GM18867 (cell line): ENCODE measurements around the gene SLC12A4.
"Not testable (repeated sequence)": the region's sequence is repeated elsewhere in the genome, so short reads cannot be mapped to it uniquely, and the experiment has no call there.

Source experiments
- ATAC-seq: cut with Tn5 transposase; IDR thresholded peaks from one replicate; pipeline ENCODE4 v1.9.1; 2021; ENCODE audit warnings: mild to moderate bottlenecking, moderate library complexity; ENCODE audit not compliant: unreplicated experiment

SLC12A4 gene

DNA sequence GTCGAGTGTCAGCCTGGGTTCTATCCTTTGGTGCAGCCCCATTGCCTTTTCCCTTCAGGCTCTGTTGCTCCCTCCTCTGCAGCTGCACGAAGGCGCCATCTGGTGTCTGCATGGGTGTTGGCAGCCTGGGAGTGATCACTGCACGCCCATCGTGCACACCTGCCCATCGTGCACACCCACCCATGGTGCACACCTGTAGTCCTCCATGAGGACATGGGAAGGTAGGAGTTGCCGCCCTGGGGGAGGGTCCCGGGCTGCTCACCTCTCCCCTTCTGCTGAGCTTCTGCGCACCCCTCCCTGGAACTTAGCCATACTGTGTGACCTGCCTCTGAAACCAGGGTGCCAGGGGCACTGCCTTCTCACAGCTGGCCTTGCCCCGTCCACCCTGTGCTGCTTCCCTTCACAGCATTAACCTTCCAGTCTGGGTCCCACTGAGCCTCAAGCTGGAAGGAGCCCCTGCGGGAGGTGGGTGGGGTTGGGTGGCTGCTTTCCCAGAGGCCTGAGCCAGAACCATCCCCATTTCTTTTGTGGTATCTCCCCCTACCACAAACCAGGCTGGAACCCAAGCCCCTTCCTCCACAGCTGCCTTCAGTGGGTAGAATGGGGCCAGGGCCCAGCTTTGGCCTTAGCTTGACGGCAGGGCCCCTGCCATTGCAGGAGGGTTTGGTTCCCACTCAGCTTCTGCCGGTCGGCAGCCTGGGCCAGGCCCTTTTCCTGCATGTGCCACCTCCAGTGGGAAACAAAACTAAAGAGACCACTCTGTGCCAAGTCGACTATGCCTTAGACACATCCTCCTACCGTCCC, 39.7 kb downstream of the SLC12A4 start:
- peak; percentile 47 for ATAC-seq

DNA sequence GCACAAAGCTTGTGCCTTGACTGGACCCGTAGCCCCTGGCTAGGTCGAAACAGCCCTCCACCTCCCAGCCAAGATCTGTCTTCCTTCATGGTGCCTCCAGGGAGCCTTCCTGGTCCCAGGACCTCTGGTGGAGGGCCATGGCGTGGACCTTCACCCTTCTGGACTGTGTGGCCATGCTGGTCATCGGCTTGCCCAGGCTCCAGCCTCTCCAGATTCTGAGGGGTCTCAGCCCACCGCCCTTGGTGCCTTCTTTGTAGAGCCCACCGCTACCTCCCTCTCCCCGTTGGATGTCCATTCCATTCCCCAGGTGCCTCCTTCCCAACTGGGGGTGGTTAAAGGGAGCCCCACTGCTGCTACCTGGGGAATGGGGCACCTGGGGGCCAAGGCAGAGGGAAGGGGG, 40.3 kb downstream of the SLC12A4 start:
- no peak for ATAC-seq

DNA sequence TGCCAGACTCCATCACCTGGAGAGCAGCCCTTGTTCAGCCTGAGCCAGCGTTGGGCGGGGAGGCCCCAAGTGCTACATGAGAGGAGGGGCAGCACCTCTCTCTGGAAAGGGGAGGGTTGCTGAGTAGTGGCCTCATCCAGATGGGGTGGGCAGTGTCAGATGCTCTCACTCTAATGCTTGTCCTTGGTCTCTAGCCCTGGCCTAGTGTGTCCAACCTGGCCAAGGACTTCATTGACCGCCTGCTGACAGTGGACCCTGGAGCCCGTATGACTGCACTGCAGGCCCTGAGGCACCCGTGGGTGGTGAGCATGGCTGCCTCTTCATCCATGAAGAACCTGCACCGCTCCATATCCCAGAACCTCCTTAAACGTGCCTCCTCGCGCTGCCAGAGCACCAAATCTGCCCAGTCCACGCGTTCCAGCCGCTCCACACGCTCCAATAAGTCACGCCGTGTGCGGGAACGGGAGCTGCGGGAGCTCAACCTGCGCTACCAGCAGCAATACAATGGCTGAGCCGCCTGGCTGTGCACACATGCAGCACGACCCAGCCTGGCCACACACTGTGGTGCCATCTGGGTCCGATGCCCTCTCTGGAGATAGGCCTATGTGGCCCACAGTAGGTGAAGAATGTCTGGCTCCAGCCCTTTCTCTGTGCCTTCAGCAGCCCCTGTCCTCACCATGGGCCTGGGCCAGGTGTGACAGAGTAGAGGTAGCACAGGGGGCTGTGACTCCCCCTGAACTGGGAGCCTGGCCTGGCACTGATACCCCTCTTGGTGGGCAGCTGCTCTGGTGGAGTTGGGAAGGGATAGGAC, 41.1 kb downstream of the SLC12A4 start:
- ATAC-seq, result no peak

DNA sequence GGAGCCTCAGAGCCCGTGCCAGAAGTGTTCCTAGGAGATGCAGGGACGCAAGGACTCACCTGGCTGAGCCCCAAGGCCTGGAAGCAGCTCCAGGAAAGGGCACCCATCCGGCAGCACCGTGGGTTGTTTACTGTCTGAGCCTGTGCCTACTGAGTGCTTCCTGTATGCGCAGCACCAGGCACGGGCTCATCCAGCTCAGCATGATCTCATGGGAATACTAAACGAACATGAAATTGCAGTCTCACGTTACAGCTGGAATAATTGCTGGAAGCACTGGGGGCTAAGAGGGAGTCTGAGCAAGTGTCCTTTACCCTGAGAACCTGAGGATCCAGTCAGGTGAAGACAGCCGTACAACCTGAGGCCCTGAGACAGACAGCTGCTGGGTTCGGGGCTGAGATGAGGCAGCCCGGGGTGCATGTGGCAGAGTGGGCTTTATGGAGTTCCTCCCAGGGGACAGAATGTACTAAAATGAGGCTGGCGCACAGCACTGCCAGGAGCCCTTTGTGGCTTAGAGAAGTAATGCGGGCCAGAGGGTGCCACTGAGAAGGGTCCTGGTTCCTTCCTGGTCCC, 42.2 kb downstream of the SLC12A4 start:
- no peak for ATAC-seq

DNA sequence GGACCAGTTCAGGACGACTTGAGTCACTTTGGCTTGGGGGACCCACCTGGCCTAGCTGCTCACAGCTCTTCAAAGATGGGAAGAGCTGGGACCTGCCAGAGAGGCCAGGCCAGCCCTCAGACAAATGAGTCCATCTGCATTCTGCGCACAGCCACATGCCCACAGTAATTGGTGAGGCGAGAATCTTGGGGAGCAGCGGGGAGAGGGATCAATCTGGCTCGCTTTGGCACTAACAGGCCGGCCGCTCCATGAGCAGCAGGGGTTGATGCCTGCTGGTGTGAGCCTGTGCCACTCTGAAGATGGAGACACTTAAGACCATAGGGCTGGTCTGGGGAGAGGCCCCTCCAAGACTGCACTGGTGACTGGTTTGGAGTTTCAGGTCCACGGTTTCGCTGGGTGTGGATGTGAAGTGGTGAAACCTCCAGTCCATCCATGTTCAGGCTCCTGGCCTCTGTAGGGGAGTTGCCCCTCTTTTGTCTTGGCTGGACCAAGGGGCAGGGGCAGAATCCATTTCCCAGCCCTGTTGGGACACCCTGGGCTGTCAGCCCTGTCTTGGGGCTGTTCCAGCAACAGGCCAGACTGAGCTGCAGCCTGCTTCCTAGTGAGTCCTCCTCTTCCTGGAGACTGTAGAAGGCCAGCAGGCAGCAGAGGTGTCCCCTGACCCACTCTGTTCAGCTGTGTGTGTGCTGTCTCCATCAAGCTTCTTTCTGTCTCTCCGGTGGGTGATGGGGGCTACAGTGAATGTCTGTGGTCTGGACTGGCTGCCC, 44.1 kb downstream of the SLC12A4 start:
- ATAC-seq, result no peak

DNA sequence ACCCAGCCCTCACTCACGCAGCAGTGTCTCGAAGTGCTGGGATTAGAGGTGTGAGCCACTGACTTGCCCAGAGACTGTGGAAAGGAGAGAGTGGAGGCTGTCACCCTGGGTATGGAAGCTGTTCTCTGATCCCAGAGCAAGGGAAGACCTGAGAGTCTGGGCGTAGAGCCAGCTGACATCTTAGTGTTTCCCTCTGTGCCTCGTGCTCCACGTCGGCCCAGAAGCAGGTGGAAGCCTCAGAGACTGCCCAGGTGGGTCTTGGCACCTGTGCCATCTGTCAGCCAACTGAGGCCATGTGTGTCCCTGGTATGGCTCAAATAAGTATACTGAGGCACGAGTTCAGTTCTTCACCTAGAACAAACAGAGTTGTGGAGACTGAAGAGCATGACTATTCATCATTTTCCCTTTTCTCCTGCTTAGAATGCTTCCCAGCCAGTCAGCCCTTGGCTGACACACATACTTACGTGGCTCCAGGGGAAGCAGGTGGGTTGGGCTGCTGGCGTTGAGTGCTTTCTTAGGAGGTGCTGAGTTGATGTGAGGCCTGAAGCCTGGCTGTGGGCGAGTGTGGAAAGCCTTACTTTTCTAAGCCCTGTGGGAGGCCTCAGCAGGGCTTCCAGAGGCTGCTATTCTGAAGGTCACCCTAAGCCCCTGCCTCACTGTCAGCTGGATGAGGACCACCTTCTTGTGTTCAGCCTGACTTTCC, 44.9 kb downstream of the SLC12A4 start:
- no peak for ATAC-seq

DNA sequence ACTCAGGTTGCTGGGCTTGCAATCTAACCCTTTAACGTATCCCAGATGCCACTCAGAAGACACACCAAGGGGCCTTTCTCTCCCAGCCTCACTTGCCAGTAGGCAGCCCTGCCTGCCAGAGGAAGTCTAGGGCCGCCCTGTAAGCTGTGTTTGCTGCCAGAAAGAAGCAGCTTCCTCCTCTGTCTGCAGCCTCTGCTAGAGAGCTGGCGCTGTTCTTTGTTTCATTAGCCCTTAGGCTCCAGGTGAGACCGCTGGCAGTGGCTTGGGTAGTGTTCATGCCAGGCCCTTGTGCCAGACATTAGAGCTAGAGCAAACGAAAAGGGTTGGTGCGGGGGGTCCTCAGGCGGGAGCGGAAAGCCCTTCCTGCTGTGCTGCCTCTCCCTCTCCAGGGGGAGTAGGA, 45.7 kb downstream of the SLC12A4 start:
- no peak for ATAC-seq

DNA sequence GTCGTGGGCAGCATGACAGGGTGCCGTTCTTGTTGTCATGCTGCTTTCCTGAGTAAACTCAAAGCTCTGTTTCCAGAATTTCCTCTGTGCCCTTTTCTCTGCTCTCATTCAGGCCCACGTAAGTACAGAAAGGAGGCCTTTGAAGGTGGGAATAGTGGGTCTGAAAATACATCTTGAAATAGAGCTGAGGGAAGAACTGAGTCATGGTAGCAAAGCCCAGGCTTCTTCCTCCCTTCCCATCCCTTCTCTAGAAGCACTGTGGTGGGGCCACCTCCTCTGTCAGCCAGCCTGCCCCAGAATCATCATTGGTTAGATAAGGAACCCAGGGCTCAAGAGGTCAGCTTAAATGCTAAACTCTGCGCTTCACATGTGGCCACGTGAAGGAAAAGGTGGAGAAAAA, 46.2 kb downstream of the SLC12A4 start:
- ATAC-seq, result no peak

DNA sequence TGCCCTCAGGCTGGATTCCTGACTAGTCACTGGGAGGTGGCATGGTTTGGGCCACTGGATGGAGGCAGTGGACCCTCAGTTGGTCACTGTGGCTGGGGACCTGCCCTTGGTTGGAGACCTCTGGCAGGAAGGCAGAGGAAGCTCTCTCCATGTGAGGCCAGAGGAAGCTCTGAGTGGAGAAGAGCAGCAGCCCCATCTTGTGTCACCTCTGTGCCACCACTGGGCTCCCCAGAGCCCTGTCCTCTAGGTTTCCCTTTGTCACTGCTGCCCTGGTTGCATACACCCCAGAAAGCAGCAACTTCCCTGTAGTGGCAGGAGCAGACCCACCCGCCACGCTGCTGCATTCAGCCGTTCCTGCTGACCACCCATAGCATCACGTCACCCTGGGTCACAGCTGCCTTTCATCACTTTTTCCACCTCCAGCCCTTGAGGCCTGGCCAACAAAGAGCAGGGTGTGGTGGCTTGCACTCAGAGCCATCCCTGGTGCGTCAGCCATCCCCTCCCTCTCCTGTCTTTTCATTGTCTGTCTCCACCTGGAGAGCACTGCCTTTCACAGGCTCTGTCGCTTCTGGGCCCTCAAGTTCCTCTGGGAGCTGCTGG, 48.7 kb downstream of the SLC12A4 start:
- no peak for ATAC-seq

DNA sequence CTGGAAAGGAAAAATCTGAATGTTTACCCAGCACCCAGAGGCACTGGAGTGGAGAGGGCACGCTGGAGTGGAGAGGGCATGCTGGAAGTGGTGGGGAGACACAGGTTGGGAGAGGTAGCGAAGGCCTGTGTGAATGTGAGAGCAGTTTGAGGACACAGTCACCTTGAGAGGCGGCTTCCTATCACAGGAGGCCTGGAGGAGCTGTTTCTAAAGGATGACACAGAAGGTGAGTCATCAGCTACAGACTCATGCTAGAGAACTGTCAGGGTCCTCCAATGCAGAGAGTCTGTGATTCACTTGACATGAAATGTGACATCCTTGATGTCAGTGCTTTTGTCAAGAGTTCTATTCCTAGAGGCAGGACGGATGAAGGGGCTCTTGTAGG, 50.6 kb downstream of the SLC12A4 start:
- ATAC-seq, result no peak

DNA sequence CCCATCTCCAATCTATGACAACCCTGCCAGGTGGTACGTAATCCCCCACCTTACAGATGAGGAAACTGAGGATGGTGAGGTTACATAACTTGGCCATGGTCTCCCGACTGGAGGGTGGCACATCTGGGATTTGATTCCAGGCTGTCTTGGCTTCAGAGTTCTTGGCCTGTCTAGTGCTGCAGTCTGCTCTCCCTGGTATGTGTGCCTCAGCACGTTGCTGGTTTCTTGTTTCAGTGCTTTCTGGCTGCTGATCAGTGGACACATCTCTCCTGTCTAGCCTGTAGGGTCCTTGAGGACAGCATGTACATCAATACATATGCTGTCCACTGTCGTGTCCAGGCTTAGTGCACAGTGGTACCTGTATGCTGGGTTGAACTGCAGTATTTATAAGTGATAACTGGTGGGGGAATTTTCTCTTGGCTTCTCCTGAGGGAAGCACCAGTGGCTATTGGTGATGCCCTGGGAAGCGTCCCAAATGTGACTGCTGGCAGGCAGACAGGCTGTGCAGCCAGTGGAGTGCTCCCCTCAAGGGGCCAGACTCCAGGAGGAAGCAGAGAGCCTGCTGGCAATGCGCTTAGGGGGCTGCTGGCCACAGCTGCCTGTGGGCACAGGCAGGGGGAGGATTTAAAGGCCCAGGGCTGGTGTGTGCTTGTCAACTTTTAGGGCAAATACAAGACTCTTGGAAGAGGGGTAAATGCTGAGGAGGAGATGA, 51.1 kb downstream of the SLC12A4 start:
- no peak for ATAC-seq

DNA sequence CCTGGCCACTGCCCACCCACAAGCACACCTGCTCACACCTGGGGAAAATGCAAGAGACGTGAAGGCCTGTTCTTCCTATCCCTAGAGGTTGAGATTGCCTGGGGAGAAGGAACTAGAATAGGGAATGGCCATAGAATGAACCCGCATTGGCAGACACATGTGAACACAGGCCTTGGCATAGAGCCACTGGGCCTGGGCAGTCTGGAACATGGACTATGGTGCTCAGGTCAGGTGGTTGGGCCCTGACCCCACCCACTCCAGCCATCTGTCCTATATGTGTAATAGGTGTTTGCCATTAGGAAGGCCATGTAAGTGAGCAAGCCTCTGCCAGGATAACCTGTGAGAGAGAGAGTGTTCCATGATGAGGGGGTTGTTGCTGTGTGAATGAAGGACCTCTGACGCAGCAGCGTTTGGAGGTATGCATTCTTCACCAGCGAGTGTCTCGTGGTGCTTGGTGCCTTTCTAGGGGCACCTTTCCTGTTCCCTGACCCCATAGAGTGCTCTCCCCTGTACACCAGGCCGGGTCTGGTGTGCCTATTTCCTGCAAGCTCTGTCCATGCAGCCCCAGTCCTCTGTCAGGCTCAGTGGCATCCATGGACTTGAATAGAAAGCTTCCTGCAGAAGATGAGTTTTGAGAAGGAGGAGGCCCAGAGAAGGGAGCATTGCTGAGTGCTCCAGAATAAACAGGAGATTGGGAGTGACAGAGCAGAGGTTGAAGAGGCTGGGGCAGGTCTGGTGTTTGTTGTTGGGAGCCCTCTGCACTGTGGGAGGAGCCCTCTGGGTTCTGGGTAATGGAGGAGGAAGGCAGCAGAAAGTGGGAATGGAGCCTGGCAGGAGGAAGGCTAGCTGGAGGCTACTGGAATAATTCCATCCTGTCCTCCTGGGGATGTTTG, 52.4 kb downstream of the SLC12A4 start:
- ATAC-seq, result no peak

DNA sequence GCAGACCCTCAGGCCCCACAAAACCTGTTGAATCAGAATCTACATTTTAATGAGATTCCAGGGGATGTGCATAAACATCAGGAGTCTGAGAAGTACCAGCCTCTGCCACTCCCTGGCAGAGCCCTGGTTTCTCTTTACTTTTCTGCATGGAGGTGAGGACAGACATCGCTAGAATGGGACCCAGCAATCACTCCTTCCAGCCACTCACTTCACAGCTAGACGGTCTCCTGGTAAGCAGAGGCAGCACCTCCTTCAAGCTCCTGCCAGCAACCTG, 53.0 kb downstream of the SLC12A4 start:
- not testable (repeated sequence) for ATAC-seq

DNA sequence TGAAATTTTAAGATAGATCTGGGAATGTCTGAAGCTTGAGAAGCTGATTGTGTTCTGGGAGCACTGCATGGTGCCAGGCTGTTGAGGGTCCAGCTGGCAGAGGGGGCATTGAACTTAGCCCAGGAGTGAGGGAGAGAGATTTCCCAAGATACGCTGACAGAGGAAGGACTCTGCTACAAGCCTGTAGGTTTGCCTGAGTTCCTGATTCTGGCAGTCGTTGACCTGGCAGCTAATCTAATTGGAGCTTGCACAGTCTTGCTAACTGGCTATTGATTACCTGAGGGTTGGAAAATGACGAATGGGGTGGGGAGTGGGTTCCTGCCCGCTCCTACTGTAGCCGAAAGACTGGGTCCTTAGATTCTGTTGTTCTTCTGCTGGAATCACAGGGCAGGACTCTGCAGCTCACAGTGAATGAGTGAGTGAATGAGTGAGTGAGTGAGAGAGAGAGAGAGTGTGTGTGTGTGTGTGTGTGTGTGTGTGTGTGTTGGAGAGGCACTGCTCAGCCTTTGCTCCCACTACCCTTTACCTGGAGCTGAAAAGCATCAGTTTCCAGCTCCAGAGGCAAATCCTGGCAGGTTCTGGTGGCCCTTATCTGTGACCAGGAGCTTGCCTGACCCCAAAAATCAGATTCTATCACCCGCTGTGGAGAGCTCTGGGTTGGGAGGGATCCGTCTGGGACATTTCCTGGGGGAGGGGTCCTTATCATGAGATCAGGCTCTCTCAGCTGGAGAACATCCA, 53.5 kb downstream of the SLC12A4 start:
- no peak for ATAC-seq

DNA sequence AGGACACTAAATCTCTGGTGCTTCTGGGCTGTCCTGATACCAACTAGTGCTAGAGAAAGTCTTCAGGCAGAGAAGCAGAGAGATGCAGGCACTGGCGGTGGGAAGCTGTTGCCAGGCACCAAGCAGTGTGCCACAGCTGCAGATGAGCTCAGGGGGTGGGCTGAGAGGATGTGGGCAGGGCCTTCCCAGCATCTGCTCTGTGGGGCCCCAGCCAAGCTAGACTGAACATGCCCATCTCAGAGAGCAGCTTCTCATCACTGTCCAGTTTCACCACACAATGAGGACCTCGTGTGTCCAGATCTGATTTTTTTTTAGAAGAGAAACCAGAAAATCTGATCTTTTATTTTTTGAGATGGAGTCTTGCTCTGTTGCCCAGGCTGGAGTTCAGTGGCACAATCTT, 58.3 kb downstream of the SLC12A4 start:
- ATAC-seq, result no peak

DNA sequence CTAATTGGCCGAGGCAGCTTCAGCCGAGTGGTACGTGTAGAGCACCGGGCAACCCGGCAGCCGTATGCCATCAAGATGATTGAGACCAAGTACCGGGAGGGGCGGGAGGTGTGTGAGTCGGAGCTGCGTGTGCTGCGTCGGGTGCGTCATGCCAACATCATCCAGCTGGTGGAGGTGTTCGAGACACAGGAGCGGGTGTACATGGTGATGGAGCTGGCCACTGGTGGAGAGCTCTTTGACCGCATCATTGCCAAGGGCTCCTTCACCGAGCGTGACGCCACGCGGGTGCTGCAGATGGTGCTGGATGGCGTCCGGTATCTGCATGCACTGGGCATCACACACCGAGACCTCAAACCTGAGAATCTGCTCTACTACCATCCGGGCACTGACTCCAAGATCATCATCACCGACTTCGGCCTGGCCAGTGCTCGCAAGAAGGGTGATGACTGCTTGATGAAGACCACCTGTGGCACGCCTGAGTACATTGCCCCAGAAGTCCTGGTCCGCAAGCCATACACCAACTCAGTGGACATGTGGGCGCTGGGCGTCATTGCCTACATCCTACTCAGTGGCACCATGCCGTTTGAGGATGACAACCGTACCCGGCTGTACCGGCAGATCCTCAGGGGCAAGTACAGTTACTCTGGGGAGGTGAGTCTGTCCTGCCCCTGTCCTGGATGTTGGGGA, 59.2 kb downstream of the SLC12A4 start:
- no peak for ATAC-seq

DNA sequence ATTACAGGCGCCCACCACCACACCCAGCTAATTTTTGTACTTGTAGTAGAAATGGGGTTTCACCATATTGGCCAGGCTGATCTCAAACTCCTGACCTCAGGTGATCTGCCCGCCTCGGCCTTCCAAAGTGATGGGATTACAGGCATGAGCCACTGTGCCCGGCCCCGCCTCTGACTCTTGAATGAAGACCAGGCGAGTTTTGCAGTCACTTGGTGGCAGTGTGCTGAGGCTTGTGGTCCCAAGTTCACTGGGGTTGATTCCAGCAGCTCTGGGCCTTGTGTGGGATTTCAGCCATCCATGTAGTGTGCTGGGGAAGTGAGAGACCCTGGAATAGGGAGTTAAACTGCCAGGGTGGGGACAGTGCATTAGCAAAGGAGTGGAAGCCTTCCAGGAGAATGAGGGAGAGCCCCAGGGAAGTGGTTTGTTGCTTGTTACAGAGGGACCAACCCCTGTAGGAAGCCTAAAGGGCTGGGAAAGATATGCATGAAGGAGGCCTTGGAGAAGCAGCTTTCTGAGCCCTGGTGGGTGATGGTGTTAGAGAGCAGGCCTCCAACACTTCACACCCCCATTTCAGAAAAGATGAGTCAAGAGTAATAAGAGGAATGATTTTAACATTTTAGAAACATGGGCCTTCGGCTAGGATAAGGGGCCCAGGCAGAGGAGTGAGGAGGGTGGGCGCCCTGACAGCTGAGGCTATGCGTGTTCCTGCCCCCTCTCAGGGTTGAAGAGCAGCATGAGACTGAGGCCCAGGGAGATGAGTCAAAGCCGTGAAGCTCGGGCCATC, 60.8 kb downstream of the SLC12A4 start:
- ATAC-seq, result no peak
